Smooth muscle cell (in vitro differentiated cells): ENCODE measurements around the gene BEND7. TPM values are rescaled to one million over a fixed set of nuclear protein-coding genes. Genes with fewer than 3 reads are reported as not detected.

Experiments
- DNase-seq: peaks from one replicate; lab custom pipeline; 2025; ENCODE audit not compliant: unreplicated experiment; lab: John Stamatoyannopoulos, UW
- H2AFZ ChIP-seq: fragments of 200-600 bp; sonication (generic); 2 replicates; pipeline ENCODE4 v1.6.0; 2016; ENCODE audit warnings: antibody characterized with exemption, low read depth, mild to moderate bottlenecking
- H3F3A ChIP-seq: fragments of 200-600 bp; sonication (generic); 2 replicates; pipeline ENCODE4 v1.6.0; 2017; ENCODE audit warnings: antibody characterized with exemption, low read depth
- H3K27ac ChIP-seq: fragments of 200-600 bp; sonication (generic); 2 replicates; pipeline ENCODE4 v1.5.1; 2016; ENCODE audit warnings: low read depth, mild to moderate bottlenecking
- H3K27me3 ChIP-seq: fragments of 200-600 bp; sonication (generic); 2 replicates; pipeline ENCODE4 v1.6.1; 2016; ENCODE audit warnings: low read depth, mild to moderate bottlenecking
- H3K36me3 ChIP-seq: fragments of 200-600 bp; sonication (generic); 2 replicates; pipeline ENCODE4 v1.5.1; 2016; ENCODE audit warnings: low read depth
- H3K4me1 ChIP-seq: fragments of 200-600 bp; sonication (generic); 2 replicates; pipeline ENCODE4 v1.5.1; 2016; ENCODE audit warnings: low read depth
- H3K4me2 ChIP-seq: fragments of 200-600 bp; sonication (generic); 2 replicates; pipeline ENCODE4 v1.6.0; 2016; ENCODE audit warnings: mild to moderate bottlenecking
- H3K4me3 ChIP-seq: fragments of 200-600 bp; sonication (generic); 2 replicates; pipeline ENCODE4 v1.5.1; 2016; ENCODE audit warnings: mild to moderate bottlenecking
- H3K79me2 ChIP-seq: fragments of 200-600 bp; sonication (generic); 2 replicates; pipeline ENCODE4 v1.6.0; 2016; ENCODE audit warnings: low read depth, mild to moderate bottlenecking
- H3K9ac ChIP-seq: fragments of 200-600 bp; sonication (generic); 2 replicates; pipeline ENCODE4 v1.6.0; 2016; ENCODE audit warnings: low read depth
- H3K9me3 ChIP-seq: fragments of 200-600 bp; sonication (generic); replicated peaks from 2 replicates; pipeline ENCODE4 v1.5.1; 2016; ENCODE audit warnings: low read depth
- H4K20me1 ChIP-seq: fragments of 200-600 bp; sonication (generic); 2 replicates; pipeline ENCODE4 v1.6.0; 2016; ENCODE audit warnings: low read depth
- CTCF ChIP-seq: fragments of 200-600 bp; sonication (generic); IDR thresholded peaks from 2 replicates; pipeline ENCODE4 v1.5.1; 2017; ENCODE audit warnings: borderline replicate concordance, mild to moderate bottlenecking, antibody characterized with exemption; ENCODE audit not compliant: insufficient read depth, poor library complexity, severe bottlenecking
- WGBS: methylation state at CpG from one replicate; pipeline ENCODE4 v1.1.7; 2016; ENCODE audit warnings: low lambda C conversion rate; 5-methylcytosine and 5-hydroxymethylcytosine counted together
- polyA plus RNA-seq: library from polyadenylated mRNA; unstranded; fragments of >200 nt; fragmentation: Nextera tagmentation; extraction: Ambion mirVana; gene quantifications from 2 replicates; pipeline ENCODE4 v1.2.1, GENCODE V29; 2016
- total RNA-seq: library from RNA; depleted of rRNA; stranded (reverse); fragments of >200 nt; gene quantifications from 2 replicates; pipeline ENCODE4 v1.2.3, GENCODE V29; 2014

The BEND7 gene
- total and polyA plus RNA-seq, 2 experiments from 2014 or later, result 1.7 to 5.8 TPM

DNA sequence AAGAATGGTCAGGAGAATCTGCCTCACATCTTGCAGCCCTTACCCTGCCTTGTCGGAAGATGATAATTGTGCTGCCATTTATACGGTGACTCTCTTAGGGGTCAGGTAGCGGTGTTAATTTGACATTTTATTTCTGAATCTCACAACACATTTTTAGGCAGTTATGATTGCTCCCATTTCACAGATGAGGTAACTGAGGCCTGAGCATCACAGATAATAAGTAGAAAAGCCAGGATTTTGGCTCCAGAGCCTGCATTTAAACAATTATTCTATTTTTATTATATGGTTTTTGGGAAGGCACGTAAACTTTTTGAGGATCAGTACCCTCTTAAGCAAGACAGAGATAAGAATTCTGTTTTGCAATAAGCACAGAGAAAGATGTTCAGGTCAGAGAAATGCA lies 103.4 kb downstream of the BEND7 start:
- no peaks in the 10 kb centered on the region for H3F3A ChIP-seq
- H4K20me1 ChIP-seq, result no peaks in the 10 kb centered on the region
- peaks cover 6% of the 10 kb centered on the region for H3K27me3 ChIP-seq
- no peak overlapping the region for H3K27ac ChIP-seq
- H3K9ac ChIP-seq, result no peak overlapping the region
- no peaks in the 10 kb centered on the region for H3K9me3 ChIP-seq
- H2AFZ ChIP-seq, result no peak overlapping the region
- H3K36me3 ChIP-seq, result no peaks in the 10 kb centered on the region
- H3K4me3 ChIP-seq, result no peak overlapping the region
- no peak overlapping the region for H3K4me2 ChIP-seq
- H3K4me1 ChIP-seq, result no peaks in the 10 kb centered on the region
- H3K79me2 ChIP-seq, result no peaks in the 10 kb centered on the region
- DNase-seq, result no peak
- TF ChIP-seq CTCF, result no peak
- WGBS, result 46% methylated on average over 4 of the region's 4 CpGs

DNA sequence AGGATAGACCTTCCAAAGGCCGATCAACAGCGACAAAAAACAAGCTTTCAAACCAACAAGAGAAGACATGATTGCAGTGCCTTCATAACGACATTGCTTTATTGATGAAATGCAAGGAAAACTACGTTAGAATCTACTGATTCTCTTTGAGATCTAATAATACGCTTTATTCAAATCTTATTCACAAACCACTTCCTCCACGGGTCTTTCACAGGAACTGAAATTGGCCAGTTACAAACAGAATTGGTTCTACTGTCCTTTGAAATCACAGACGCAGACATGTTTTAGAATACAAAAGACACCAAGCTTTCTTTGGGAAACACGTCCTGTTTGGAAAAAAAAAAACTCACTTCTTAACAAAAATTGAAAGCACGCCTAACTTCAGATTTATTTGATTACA lies 106.0 kb downstream of the BEND7 start:
- no peaks in the 10 kb centered on the region for H3K36me3 ChIP-seq
- no peaks in the 10 kb centered on the region for H3K4me1 ChIP-seq
- H3K9ac ChIP-seq, result no peak overlapping the region
- no peak overlapping the region for H3K4me2 ChIP-seq
- no peaks in the 10 kb centered on the region for H3F3A ChIP-seq
- H3K79me2 ChIP-seq, result no peaks in the 10 kb centered on the region
- H3K9me3 ChIP-seq, result no peaks in the 10 kb centered on the region
- no peak for DNase-seq
- WGBS, result 90% methylated on average over 9 of the region's 9 CpGs
- no peak overlapping the region for H2AFZ ChIP-seq
- TF ChIP-seq CTCF, result no peak
- H4K20me1 ChIP-seq, result no peaks in the 10 kb centered on the region
- H3K27me3 ChIP-seq, result peaks cover 3% of the 10 kb centered on the region
- H3K4me3 ChIP-seq, result no peak overlapping the region
- H3K27ac ChIP-seq, result no peak overlapping the region

DNA sequence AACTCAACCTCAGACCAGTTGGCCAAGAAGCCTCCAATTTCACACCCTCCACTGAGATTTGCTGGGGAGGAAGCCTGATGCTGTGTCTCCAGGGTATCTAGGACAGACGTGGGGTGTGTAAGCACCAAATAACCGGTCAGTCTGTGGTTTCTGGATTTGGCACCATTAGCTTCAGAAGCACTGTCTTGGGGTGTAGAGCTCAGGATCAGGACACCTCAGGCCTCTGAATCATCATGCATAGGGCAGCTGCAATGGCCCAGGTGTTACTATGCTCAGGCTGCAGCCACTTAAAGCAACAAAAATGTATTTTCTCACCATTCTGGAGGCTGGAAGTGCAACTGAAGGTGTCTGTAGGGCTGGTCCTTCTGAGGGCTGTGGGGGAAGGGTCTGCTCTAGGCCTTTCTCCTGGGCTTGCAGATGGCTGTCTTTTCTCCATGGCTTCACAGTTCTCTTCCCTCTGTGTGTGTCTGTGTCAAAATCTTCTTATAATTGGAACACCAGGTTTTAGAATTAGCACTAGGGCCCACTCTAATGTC lies 107.4 kb downstream of the BEND7 start:
- no peaks in the 10 kb centered on the region for H3K9me3 ChIP-seq
- H3K36me3 ChIP-seq, result no peaks in the 10 kb centered on the region
- no peak overlapping the region for H2AFZ ChIP-seq
- no peaks in the 10 kb centered on the region for H3F3A ChIP-seq
- peaks cover 3% of the 10 kb centered on the region for H3K27me3 ChIP-seq
- 82% methylated on average over 2 of the region's 2 CpGs for WGBS
- H3K79me2 ChIP-seq, result no peaks in the 10 kb centered on the region
- no peak overlapping the region for H3K4me2 ChIP-seq
- no peak overlapping the region for H3K4me3 ChIP-seq
- no peak for TF ChIP-seq CTCF
- no peak overlapping the region for H3K9ac ChIP-seq
- no peak for DNase-seq
- H3K4me1 ChIP-seq, result no peaks in the 10 kb centered on the region
- H4K20me1 ChIP-seq, result no peaks in the 10 kb centered on the region
- no peak overlapping the region for H3K27ac ChIP-seq

GRCh38 chr10:13420532-13421307 lies 108.1 kb downstream of the BEND7 start:
- H3K4me3 ChIP-seq, result no peak overlapping the region

More at GRCh38 chr10:13420532-13421307, 108.1 kb downstream of the BEND7 start:
- Histone ChIP-seq H3K27ac (no peak overlapping the region), H3K27me3 (peaks cover 3% of the 10 kb centered on the region), H3K79me2 (no peaks in the 10 kb centered on the region), H4K20me1 (no peaks in the 10 kb centered on the region), H2AFZ (no peak overlapping the region), H3F3A (no peaks in the 10 kb centered on the region), H3K36me3 (no peaks in the 10 kb centered on the region), H3K4me1 (no peaks in the 10 kb centered on the region), H3K9ac (no peak overlapping the region), H3K9me3 (no peaks in the 10 kb centered on the region), H3K4me2 (no peak overlapping the region)
- DNase-seq, result no peak
- 90% methylated on average over 13 of the region's 13 CpGs for WGBS
- TF ChIP-seq CTCF, result no peak
